H9 (cell line): ENCODE measurements around the gene SERPINH1. TPM values are rescaled to one million over a fixed set of nuclear protein-coding genes. Genes with fewer than 3 reads are reported as not detected.
A peak's percentile ranks its signal among the peaks of the same experiment; 100 is the strongest.

Experiments
- DNase-seq: peaks from one replicate; pipeline ENCODE4 v3.0.0-alpha.2; 2017
- H2AFZ ChIP-seq: one replicate; pipeline ENCODE4 v1.6.1; 2013; ENCODE audit warnings: mild to moderate bottlenecking, low read length, control low read depth, moderate library complexity
- H2AK5ac ChIP-seq: 2 replicates; pipeline ENCODE4 v1.6.1; 2013; ENCODE audit warnings: low read length, control low read depth, mixed read lengths; ENCODE audit not compliant: insufficient read length
- H2BK120ac ChIP-seq: one replicate; pipeline ENCODE4 v1.6.1; 2013; ENCODE audit warnings: low read depth, mild to moderate bottlenecking, low read length, control low read depth, inconsistent platforms; ENCODE audit not compliant: poor library complexity, severe bottlenecking
- H2BK12ac ChIP-seq: 2 replicates; pipeline ENCODE4 v1.6.1; 2013; ENCODE audit warnings: low read length, control low read depth, mixed read lengths, low read depth; ENCODE audit not compliant: insufficient read length
- H2BK15ac ChIP-seq: 2 replicates; pipeline ENCODE4 v1.6.1; 2013; ENCODE audit warnings: low read depth, low read length, control low read depth
- H2BK20ac ChIP-seq: one replicate; pipeline ENCODE4 v1.6.1; 2013; ENCODE audit warnings: low read depth, mild to moderate bottlenecking, low read length, control low read depth, inconsistent platforms; ENCODE audit not compliant: poor library complexity, severe bottlenecking
- H2BK5ac ChIP-seq: 2 replicates; pipeline ENCODE4 v1.6.1; 2013; ENCODE audit warnings: low read length, control low read depth, mixed read lengths; ENCODE audit not compliant: insufficient read length
- H3K14ac ChIP-seq: 2 replicates; pipeline ENCODE4 v1.6.1; 2013; ENCODE audit warnings: low read length, control low read depth; ENCODE audit not compliant: insufficient read depth
- H3K18ac ChIP-seq: 2 replicates; pipeline ENCODE4 v1.6.1; 2013; ENCODE audit warnings: low read depth, mild to moderate bottlenecking, mixed read lengths, low read length, control low read depth; ENCODE audit not compliant: insufficient read length
- H3K23ac ChIP-seq: 2 replicates; pipeline ENCODE4 v1.6.1; 2013; ENCODE audit warnings: low read length, control low read depth, mixed read lengths, low read depth; ENCODE audit not compliant: insufficient read length
- H3K23me2 ChIP-seq: 2 replicates; pipeline ENCODE4 v1.6.1; 2013; ENCODE audit warnings: low read depth, mild to moderate bottlenecking, mixed read lengths, low read length, control low read depth; ENCODE audit not compliant: insufficient read length, poor library complexity, severe bottlenecking
- H3K27ac ChIP-seq: 2 replicates; pipeline ENCODE4 v1.5.1; 2013; ENCODE audit warnings: low read length, control low read depth, mixed read lengths, low read depth; ENCODE audit not compliant: insufficient read length
- H3K27me3 ChIP-seq: 2 replicates; pipeline ENCODE4 v1.6.1; 2013; ENCODE audit warnings: low read length, control low read depth, inconsistent platforms; ENCODE audit not compliant: insufficient read depth
- H3K4ac ChIP-seq: 2 replicates; pipeline ENCODE4 v1.6.1; 2013; ENCODE audit warnings: low read depth, mild to moderate bottlenecking, control low read depth, inconsistent platforms, low read length, moderate library complexity
- H3K4me1 ChIP-seq: 2 replicates; pipeline ENCODE4 v1.6.1; 2013; ENCODE audit warnings: low read length, control low read depth, inconsistent platforms; ENCODE audit not compliant: insufficient read depth
- H3K4me2 ChIP-seq: 2 replicates; pipeline ENCODE4 v1.6.1; 2013; ENCODE audit warnings: low read length, control low read depth, mixed read lengths; ENCODE audit not compliant: insufficient read length, insufficient read depth
- H3K56ac ChIP-seq: 2 replicates; pipeline ENCODE4 v1.6.1; 2013; ENCODE audit warnings: low read depth, mild to moderate bottlenecking, mixed read lengths, low read length, control low read depth; ENCODE audit not compliant: insufficient read length
- H3K79me1 ChIP-seq: 2 replicates; pipeline ENCODE4 v1.6.1; 2013; ENCODE audit warnings: low read depth, mild to moderate bottlenecking, moderate library complexity, low read length, control low read depth, inconsistent platforms; ENCODE audit not compliant: insufficient read depth, poor library complexity, severe bottlenecking
- H3K79me2 ChIP-seq: 2 replicates; pipeline ENCODE4 v1.6.1; 2013; ENCODE audit warnings: low read length, control low read depth, inconsistent platforms; ENCODE audit not compliant: insufficient read depth
- H3K9ac ChIP-seq: 2 replicates; pipeline ENCODE4 v1.6.1; 2013; ENCODE audit warnings: low read length, control low read depth, mixed read lengths; ENCODE audit not compliant: insufficient read length; ENCODE audit errors: extremely low read depth
- H3K9me3 ChIP-seq: one replicate; pipeline ENCODE4 v1.6.1; 2013; ENCODE audit warnings: low read depth, low read length, inconsistent platforms; ENCODE audit not compliant: control insufficient read depth
- H3T11ph ChIP-seq: one replicate; pipeline ENCODE4 v1.6.1; 2013; ENCODE audit warnings: mild to moderate bottlenecking, low read length, control low read depth, inconsistent platforms
- H4K20me1 ChIP-seq: one replicate; pipeline ENCODE4 v1.6.1; 2013; ENCODE audit not compliant: control insufficient read depth, insufficient read length, insufficient read depth
- H4K5ac ChIP-seq: 2 replicates; pipeline ENCODE4 v1.6.1; 2013; ENCODE audit warnings: low read depth, mild to moderate bottlenecking, mixed read lengths, low read length, control low read depth; ENCODE audit not compliant: insufficient read length
- H4K8ac ChIP-seq: replicated peaks from 2 replicates; pipeline ENCODE4 v1.6.1; 2013; ENCODE audit warnings: low read length, control low read depth, mixed read lengths, low read depth; ENCODE audit not compliant: insufficient read length
- H4K91ac ChIP-seq: 2 replicates; pipeline ENCODE4 v1.6.1; 2013; ENCODE audit warnings: low read depth, mild to moderate bottlenecking, moderate library complexity, mixed read lengths, low read length, control low read depth; ENCODE audit not compliant: insufficient read length
- H3K27ac Mint-ChIP-seq, 3 experiments: 2 replicates in 2 of 3; 3 replicates in 1 of 3; pipeline ENCODE4 v1.8.0; 2020 to 2021; ENCODE audit warnings: mixed read lengths in 3 of 3, mild to moderate bottlenecking in 1 of 3, moderate library complexity in 1 of 3
- H3K27me3 Mint-ChIP-seq: 2 replicates; pipeline ENCODE4 v1.8.0; 2021; ENCODE audit warnings: low read depth, mild to moderate bottlenecking, moderate library complexity, mixed read lengths
- H3K36me3 Mint-ChIP-seq, 3 experiments: 2 replicates in 2 of 3; 3 replicates in 1 of 3; pipeline ENCODE4 v1.8.0; 2020 to 2021; ENCODE audit warnings: low read depth in 3 of 3, mixed read lengths in 3 of 3; ENCODE audit not compliant: insufficient read depth in 1 of 3
- H3K4me1 Mint-ChIP-seq, 2 experiments: 2 replicates each; pipeline ENCODE4 v1.8.0; 2020; ENCODE audit warnings: mixed read lengths in 2 of 2
- H3K4me3 Mint-ChIP-seq, 2 experiments: 2 replicates in 1 of 2; 3 replicates in 1 of 2; pipeline ENCODE4 v1.8.0; 2020 to 2021; ENCODE audit warnings: mild to moderate bottlenecking in 2 of 2, mixed read lengths in 2 of 2, moderate library complexity in 1 of 2
- H3K9me3 Mint-ChIP-seq, 2 experiments: 2 replicates in 1 of 2; 3 replicates in 1 of 2; pipeline ENCODE4 v1.8.0; 2020; ENCODE audit warnings: mild to moderate bottlenecking in 2 of 2, mixed read lengths in 2 of 2, moderate library complexity in 1 of 2
- WGBS: extraction: QIAGEN DNeasy Blood & Tissue Kit; methylation state at CpG from one replicate; pipeline ENCODE4 v1.1.7; 2013; ENCODE audit warnings: missing lambda C conversion rate, low lambda C conversion rate, mixed read lengths; ENCODE audit not compliant: insufficient read length; ENCODE audit errors: extremely low coverage; 5-methylcytosine and 5-hydroxymethylcytosine counted together
- total RNA-seq: library from RNA; stranded (reverse); gene quantifications from 2 replicates; pipeline ENCODE4 v1.2.1, GENCODE V29; 2021
- TF ChIP-seq, protein P1 (sequence below): fragments of 200-600 bp; sonication (generic); conservative IDR thresholded peaks from 3 replicates; pipeline ENCODE4 v1.8.0; 2021; ENCODE audit warnings: antibody characterized with exemption, mild to moderate bottlenecking

Gene SERPINH1
- total RNA-seq, 1 experiment from 2014 or later = 253 TPM

DNA sequence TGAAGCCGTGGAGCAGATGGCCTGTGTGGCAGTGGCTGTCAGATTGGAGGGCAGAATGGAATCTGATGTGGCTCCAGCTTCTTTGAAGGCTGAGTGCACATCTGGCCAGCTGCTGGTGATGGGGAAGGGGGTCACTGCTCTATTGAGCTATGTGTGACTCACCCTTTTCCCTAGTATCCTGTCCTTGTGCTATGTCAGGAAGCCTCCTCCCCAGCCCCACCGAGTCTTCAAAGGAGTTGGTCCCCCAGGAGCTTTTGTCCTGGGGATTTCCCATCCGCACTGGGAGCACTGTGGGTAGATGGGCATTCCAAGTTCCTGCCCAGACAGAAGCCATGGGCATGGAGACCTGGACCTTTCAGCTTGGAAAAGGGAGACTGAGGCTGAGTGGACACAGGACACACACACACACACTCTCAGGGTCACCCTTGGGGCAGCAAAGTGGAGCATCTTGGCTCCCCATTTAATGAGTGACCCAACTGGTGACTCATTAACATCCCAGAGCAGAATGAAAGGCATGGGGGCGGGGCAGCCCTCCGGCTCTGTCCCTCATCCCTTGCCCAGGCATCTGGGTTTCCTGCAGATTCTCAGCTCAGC is 3.3 kb downstream of the SERPINH1 start:
- H3K27ac ChIP-seq = no peak overlapping the region
- H3K4me2 ChIP-seq = no peak overlapping the region
- peaks cover 32% of the 10 kb centered on the region; the same call in 1 of the 2 replicates for H3K79me2 ChIP-seq
- H2BK5ac ChIP-seq = no peak overlapping the region
- Mint-ChIP-seq H3K36me3 (peaks cover 37 to 58% (median 46%) of the 10 kb centered on the region in 3 experiments), H3K4me3 (peak overlapping the region; percentile 96; a peak in 3 of 5 replicates), H3K27me3 (no peaks in the 10 kb centered on the region), H3K9me3 (no peaks in the 10 kb centered on the region), H3K27ac (peak overlapping the region; percentile 44 to 94 (median 92); a peak in 4 of 7 replicates), H3K4me1 (peaks cover 32 to 42% of the 10 kb centered on the region in 2 experiments)
- H2AK5ac ChIP-seq = no peak overlapping the region
- H4K8ac ChIP-seq = no peak overlapping the region
- H2BK15ac ChIP-seq = no peak overlapping the region
- no peak overlapping the region for H4K91ac ChIP-seq
- H3K4ac ChIP-seq = no peak overlapping the region
- no peak overlapping the region for H3K9ac ChIP-seq
- H3K79me1 ChIP-seq = peaks cover 3% of the 10 kb centered on the region
- no peak overlapping the region for H2BK20ac ChIP-seq
- H3K18ac ChIP-seq = no peak overlapping the region
- H3K9me3 ChIP-seq = no peaks in the 10 kb centered on the region
- H3K27me3 ChIP-seq = no peaks in the 10 kb centered on the region
- no peak overlapping the region for H2BK12ac ChIP-seq
- H4K20me1 ChIP-seq = no peaks in the 10 kb centered on the region
- TF ChIP-seq, protein P1, sequence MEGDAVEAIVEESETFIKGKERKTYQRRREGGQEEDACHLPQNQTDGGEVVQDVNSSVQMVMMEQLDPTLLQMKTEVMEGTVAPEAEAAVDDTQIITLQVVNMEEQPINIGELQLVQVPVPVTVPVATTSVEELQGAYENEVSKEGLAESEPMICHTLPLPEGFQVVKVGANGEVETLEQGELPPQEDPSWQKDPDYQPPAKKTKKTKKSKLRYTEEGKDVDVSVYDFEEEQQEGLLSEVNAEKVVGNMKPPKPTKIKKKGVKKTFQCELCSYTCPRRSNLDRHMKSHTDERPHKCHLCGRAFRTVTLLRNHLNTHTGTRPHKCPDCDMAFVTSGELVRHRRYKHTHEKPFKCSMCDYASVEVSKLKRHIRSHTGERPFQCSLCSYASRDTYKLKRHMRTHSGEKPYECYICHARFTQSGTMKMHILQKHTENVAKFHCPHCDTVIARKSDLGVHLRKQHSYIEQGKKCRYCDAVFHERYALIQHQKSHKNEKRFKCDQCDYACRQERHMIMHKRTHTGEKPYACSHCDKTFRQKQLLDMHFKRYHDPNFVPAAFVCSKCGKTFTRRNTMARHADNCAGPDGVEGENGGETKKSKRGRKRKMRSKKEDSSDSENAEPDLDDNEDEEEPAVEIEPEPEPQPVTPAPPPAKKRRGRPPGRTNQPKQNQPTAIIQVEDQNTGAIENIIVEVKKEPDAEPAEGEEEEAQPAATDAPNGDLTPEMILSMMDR = no peak
- no peak overlapping the region for H3K56ac ChIP-seq
- no peak overlapping the region for H2AFZ ChIP-seq
- H3K23ac ChIP-seq = no peak overlapping the region
- no peak overlapping the region for H2BK120ac ChIP-seq
- H3T11ph ChIP-seq = no peak overlapping the region
- DNase-seq = peak; percentile 51
- no peak overlapping the region for H3K14ac ChIP-seq
- H4K5ac ChIP-seq = no peak overlapping the region
- peaks cover 19% of the 10 kb centered on the region for H3K23me2 ChIP-seq
- peaks cover 9% of the 10 kb centered on the region for H3K4me1 ChIP-seq
- WGBS = no CpG with 5 or more reads among the region's 5 CpGs
